ENCODE results near the gene PARD3B. TPM values are rescaled to one million over a fixed set of nuclear protein-coding genes. Genes with fewer than 3 reads are reported as not detected.

The PARD3B gene
- total RNA-seq, 4 donors from 2014 or later, result 32.6 to 65.7 (median 38.6) TPM

DNA sequence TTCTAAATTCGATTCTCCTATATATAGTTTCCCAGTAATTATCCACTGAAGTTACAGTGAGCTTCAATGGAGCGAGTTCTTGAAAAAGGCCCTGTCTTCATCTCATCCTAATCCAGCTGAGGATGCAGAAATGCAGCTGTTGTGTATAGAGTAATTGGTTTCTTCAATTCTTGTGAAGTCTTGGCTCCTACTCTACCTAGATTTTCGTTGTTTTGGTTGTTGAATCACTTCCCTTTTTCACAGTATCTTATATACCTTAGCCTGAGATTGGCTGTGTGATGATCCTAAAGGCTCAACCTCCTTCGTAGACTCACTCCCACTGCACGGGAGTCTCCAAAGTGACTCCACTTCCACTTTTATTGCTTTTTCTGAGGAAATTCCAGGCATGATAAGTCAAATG, 280.4 kb downstream of the PARD3B start:
- Histone ChIP-seq H3K9me3 (peaks cover 0 to 1% of the 10 kb centered on the region in 2 donors), H3K36me3 (no peaks in the 10 kb centered on the region), H3K4me1 (no peaks in the 10 kb centered on the region), H3K4me3 (no peak overlapping the region), H3K27ac (no peak overlapping the region), H3K27me3 (no peaks in the 10 kb centered on the region)
- no peak for TF ChIP-seq POLR2AphosphoS5 (IDR thresholded peaks at IDR 0.05)
- no peak for TF ChIP-seq POLR2A (IDR thresholded peaks at IDR 0.05)
- TF ChIP-seq, protein P1, sequence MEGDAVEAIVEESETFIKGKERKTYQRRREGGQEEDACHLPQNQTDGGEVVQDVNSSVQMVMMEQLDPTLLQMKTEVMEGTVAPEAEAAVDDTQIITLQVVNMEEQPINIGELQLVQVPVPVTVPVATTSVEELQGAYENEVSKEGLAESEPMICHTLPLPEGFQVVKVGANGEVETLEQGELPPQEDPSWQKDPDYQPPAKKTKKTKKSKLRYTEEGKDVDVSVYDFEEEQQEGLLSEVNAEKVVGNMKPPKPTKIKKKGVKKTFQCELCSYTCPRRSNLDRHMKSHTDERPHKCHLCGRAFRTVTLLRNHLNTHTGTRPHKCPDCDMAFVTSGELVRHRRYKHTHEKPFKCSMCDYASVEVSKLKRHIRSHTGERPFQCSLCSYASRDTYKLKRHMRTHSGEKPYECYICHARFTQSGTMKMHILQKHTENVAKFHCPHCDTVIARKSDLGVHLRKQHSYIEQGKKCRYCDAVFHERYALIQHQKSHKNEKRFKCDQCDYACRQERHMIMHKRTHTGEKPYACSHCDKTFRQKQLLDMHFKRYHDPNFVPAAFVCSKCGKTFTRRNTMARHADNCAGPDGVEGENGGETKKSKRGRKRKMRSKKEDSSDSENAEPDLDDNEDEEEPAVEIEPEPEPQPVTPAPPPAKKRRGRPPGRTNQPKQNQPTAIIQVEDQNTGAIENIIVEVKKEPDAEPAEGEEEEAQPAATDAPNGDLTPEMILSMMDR (IDR thresholded peaks at IDR 0.05), result no peak
- no peak for TF ChIP-seq EP300 (IDR thresholded peaks at IDR 0.05; ENCODE audit: low read depth)
- DNase-seq, result no peak
- intact Hi-C loops (cut with DNase I; ENCODE audit: low total_unique reads), result no loop called here
- in situ Hi-C loops (cut with MboI; ENCODE audit: low pct_ligation_motif_present in 1 of 4, low pct_unique_long_range_greater_than_20kb in 1 of 4, low sequenced_read_pairs in 3 of 4), result no loop called here
- WGBS, 2 donors (ENCODE audit: low coverage in 1 of 2), result 82 to 90% methylated on average over 5 of the region's 5 CpGs

DNA sequence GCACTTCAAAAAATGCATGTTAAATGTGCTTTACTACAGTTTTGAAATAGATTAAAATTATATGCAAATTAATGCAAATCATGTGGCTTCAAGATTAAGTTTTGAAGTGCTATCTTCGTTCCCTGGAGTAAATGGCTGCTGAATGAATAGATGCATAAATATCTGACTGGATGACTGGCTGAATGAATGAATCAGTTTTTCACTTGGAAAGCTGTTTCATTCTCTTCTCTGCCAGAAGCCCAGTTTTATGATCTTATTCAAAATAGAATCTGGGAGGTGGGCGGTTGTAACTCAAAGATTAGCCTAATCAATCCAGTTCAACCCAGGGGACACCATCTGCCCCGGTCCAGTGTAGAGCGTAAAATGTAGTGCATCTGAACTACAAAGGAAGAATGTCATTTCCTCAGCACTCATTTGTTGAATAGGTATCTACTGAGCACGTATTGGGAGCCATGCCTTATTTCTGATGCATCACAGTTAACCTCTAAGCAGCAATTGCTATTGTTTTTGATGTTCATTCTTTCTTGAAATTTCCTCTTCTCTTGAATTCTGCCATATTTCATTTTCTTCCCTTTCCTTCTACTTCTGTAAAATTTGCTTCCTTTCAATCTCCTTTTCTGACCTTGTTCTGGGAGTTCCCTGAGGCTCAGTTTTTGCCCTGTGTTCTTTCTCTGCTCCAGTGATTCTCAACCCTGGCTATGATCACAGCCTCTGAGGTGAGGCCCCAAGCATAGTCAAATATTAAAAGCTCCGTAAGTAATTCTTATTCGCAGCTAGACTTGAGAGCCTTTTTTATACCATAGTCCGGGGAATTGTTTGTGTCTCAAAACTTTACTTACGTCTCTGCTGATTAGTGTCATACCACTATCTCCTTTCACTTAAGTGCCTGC, 282.7 kb downstream of the PARD3B start:
- DNase-seq, result no peak
- 86 to 91% methylated on average over 6 to 9 of the region's 9 CpGs for WGBS, 2 donors (ENCODE audit: low coverage in 1 of 2)
- Histone ChIP-seq H3K4me3 (no peak overlapping the region), H3K4me1 (no peaks in the 10 kb centered on the region), H3K36me3 (no peaks in the 10 kb centered on the region), H3K27me3 (no peaks in the 10 kb centered on the region), H3K27ac (no peak overlapping the region), H3K9me3 (no peaks in the 10 kb centered on the region)
- no peak for TF ChIP-seq EP300 (IDR thresholded peaks at IDR 0.05; ENCODE audit: low read depth)
- TF ChIP-seq POLR2A (IDR thresholded peaks at IDR 0.05), result no peak
- TF ChIP-seq, protein P1 (IDR thresholded peaks at IDR 0.05), result no peak
- TF ChIP-seq POLR2AphosphoS5 (IDR thresholded peaks at IDR 0.05), result no peak
- in situ Hi-C loops (cut with MboI; ENCODE audit: low pct_ligation_motif_present in 1 of 4, low pct_unique_long_range_greater_than_20kb in 1 of 4, low sequenced_read_pairs in 3 of 4) (no loop called here), intact Hi-C loops (cut with DNase I; ENCODE audit: low total_unique reads) (no loop called here)

DNA sequence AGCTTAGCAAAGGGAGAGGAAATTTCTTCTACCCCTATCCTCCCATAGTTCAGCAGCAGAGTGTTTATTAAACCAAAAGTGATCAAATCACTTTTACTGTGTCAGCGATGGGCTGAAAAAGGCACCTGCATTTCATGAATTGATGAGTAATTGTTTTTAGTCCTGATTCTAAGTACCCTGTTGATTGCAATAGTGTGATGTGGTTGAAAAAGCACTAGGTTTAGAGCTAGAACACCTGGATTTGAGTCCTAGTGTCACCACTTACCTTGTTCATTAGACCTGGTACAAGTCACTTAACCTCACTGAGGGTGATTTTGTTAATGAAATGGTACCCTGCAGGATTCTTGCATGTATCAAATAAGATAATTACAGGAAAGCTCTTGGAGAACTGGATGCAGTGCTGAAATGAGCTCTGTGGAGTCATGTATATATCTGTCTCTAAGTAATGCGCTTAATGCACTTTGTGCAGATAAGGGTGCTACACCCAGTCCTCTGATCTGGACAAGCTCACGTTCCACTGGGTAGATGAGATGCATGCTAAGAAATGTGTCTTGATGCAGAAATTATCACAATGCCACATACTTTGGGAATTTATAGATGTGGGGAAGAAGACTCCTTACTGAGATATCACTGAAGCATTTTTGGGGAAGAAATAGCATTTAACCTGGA, 289.6 kb downstream of the PARD3B start:
- TF ChIP-seq, protein P1 (IDR thresholded peaks at IDR 0.05), result no peak
- no peak for TF ChIP-seq EP300 (IDR thresholded peaks at IDR 0.05; ENCODE audit: low read depth)
- no peak for TF ChIP-seq POLR2A (IDR thresholded peaks at IDR 0.05)
- no peak for TF ChIP-seq POLR2AphosphoS5 (IDR thresholded peaks at IDR 0.05)
- in situ Hi-C loops (cut with MboI; ENCODE audit: low pct_ligation_motif_present in 1 of 4, low pct_unique_long_range_greater_than_20kb in 1 of 4, low sequenced_read_pairs in 3 of 4), result no loop called here
- DNase-seq, result no peak

DNA sequence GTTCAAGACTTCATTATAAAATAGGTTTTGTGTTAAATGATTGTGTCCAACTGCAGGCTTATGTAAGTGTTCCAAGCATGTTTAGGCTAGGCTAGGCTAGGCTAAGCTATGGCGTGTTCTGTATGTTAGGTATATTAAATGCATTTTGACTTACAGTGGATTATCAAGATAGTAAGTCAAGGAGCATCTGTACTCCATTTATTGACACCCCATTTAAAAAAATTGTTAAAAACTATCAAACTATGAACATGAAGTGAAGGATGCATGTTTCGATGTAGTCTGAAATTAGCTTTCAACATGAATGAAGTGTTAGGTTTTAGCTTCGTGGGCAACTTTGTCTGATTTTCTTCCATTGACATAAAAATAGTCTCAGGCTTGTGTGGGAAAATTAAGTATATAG, 290.5 kb downstream of the PARD3B start:
- 88 to 93% methylated on average over 3 of the region's 3 CpGs for WGBS, 2 donors (ENCODE audit: low coverage in 1 of 2)
- Histone ChIP-seq H3K4me1 (no peaks in the 10 kb centered on the region), H3K27me3 (no peaks in the 10 kb centered on the region), H3K36me3 (no peaks in the 10 kb centered on the region), H3K9me3 (no peaks in the 10 kb centered on the region), H3K27ac (no peak overlapping the region), H3K4me3 (no peak overlapping the region)
- TF ChIP-seq POLR2A (IDR thresholded peaks at IDR 0.05) (no peak), EP300 (IDR thresholded peaks at IDR 0.05; ENCODE audit: low read depth) (no peak), POLR2AphosphoS5 (IDR thresholded peaks at IDR 0.05) (no peak)
- TF ChIP-seq, protein P1 (IDR thresholded peaks at IDR 0.05), result no peak
- intact Hi-C loops (cut with DNase I; ENCODE audit: low total_unique reads) (no loop called here), in situ Hi-C loops (cut with MboI; ENCODE audit: low pct_ligation_motif_present in 1 of 4, low pct_unique_long_range_greater_than_20kb in 1 of 4, low sequenced_read_pairs in 3 of 4) (no loop called here)
- DNase-seq, result no peak

More for the DNA sequence above, 289.6 kb downstream of the PARD3B start:
- Histone ChIP-seq H3K4me1 (no peaks in the 10 kb centered on the region), H3K27me3 (no peaks in the 10 kb centered on the region), H3K27ac (no peak overlapping the region), H3K9me3 (no peaks in the 10 kb centered on the region), H3K4me3 (no peak overlapping the region), H3K36me3 (no peaks in the 10 kb centered on the region)
- intact Hi-C loops (cut with DNase I; ENCODE audit: low total_unique reads), result no loop called here
- 92% methylated on average over 3 of the region's 3 CpGs; no CpG with 5 or more reads in 1 of the 2 donors for WGBS, 2 donors (ENCODE audit: low coverage in 1 of 2)

Measured in transverse colon (tissue), 4 donors.